Measurements from ENCODE around the gene CCT7. TPM values are rescaled to one million over a fixed set of nuclear protein-coding genes. Genes with fewer than 3 reads are reported as not detected.

Gene CCT7
- total RNA-seq, 1 donor from 2014 or later, result 361 TPM

- intact Hi-C loops (cut with micrococcal nuclease), result no loop called here
Measured at GRCh38 chr2:73225513-73226360, 8.4 kb upstream of the CCT7 start.

GRCh38 chr2:73227086-73227485, 7.0 kb upstream of the CCT7 start:
- intact Hi-C loops (cut with micrococcal nuclease), result no loop called here

GRCh38 chr2:73228631-73229030, 5.5 kb upstream of the CCT7 start:
- intact Hi-C loops (cut with micrococcal nuclease), result no loop called here

GRCh38 chr2:73232403-73233153, 1.5 kb upstream of the CCT7 start:
- intact Hi-C loops (cut with micrococcal nuclease), result loop anchor here (1.0 to 10.0 kb wide), 5 partner anchors 18 to 408 kb away; partner anchors contain the start of genes EXOC6B, FBXO41, SFXN5 and SMYD5

GRCh38 chr2:73233154-73233931, 765 bp upstream of the CCT7 start, which contains the start of gene PRADC1:
TSS of gene PRADC1 (minus strand) at chr2:73233239. CDS start at chr2:73233160, 79 bp downstream.
- intact Hi-C loops (cut with micrococcal nuclease), result loop anchor here (1.0 to 10.0 kb wide), 5 partner anchors 19 to 409 kb away; partner anchors contain the start of genes EXOC6B, FBXO41, SFXN5 and SMYD5

GRCh38 chr2:73235315-73236028, 1.4 kb downstream of the CCT7 start:
- intact Hi-C loops (cut with micrococcal nuclease), result loop anchor here (2.0 to 10.0 kb wide), 3 partner anchors 411 to 1219 kb away; partner anchors contain the start of genes EXOC6B, INO80B and TPRKB

GRCh38 chr2:73237168-73237567, 3.1 kb downstream of the CCT7 start:
- intact Hi-C loops (cut with micrococcal nuclease), result loop anchor here (10.0 kb wide), 1 partner anchor 412 kb away; the partner anchor contains the start of gene EXOC6B

GRCh38 chr2:73238149-73238548, 4.0 kb downstream of the CCT7 start:
- intact Hi-C loops (cut with micrococcal nuclease), result loop anchor here (10.0 kb wide), 1 partner anchor 413 kb away; the partner anchor contains the start of gene EXOC6B

- intact Hi-C loops (cut with micrococcal nuclease), result loop anchor here (10.0 kb wide), 1 partner anchor 414 kb away; the partner anchor contains the start of gene EXOC6B
Measured at GRCh38 chr2:73238976-73239375, 4.9 kb downstream of the CCT7 start.

GRCh38 chr2:73239776-73240175, 5.7 kb downstream of the CCT7 start:
- intact Hi-C loops (cut with micrococcal nuclease), result loop anchor here (10.0 kb wide), 1 partner anchor 415 kb away; the partner anchor contains the start of gene EXOC6B

- intact Hi-C loops (cut with micrococcal nuclease), result no loop called here
Measured at GRCh38 chr2:73243884-73244570, 9.9 kb downstream of the CCT7 start.

- intact Hi-C loops (cut with micrococcal nuclease), result no loop called here
Measured at GRCh38 chr2:73244580-73244979, 10.5 kb downstream of the CCT7 start.

GRCh38 chr2:73246850-73247249, 12.7 kb downstream of the CCT7 start:
- intact Hi-C loops (cut with micrococcal nuclease), result no loop called here

GRCh38 chr2:73249636-73250035, 15.5 kb downstream of the CCT7 start:
- intact Hi-C loops (cut with micrococcal nuclease), result no loop called here

GRCh38 chr2:73250872-73251846, 17.1 kb downstream of the CCT7 start:
- intact Hi-C loops (cut with micrococcal nuclease), result no loop called here

GRCh38 chr2:73252238-73253027, 18.3 kb downstream of the CCT7 start:
- intact Hi-C loops (cut with micrococcal nuclease), result no loop called here

GRCh38 chr2:73253400-73253799, 19.3 kb downstream of the CCT7 start:
- intact Hi-C loops (cut with micrococcal nuclease), result no loop called here

GRCh38 chr2:73253901-73254300, 19.8 kb downstream of the CCT7 start:
- intact Hi-C loops (cut with micrococcal nuclease), result no loop called here
